Activated T-helper 1 cell treated with anti-CD3 and anti-CD28 coated beads, Interleukin-12 subunit alpha, Interleukin-12 subunit beta, Interleukin-2, Interleukin-4 antibody, amounts not matched to agents 30 ng/mL and 10 ng/mL and 1 ng/mL, durations not matched to agents 14 hours and 24 hours and 36 hours (primary cell): ENCODE results near the gene TMEM132C. TPM values are rescaled to one million over a fixed set of nuclear protein-coding genes. Genes with fewer than 3 reads are reported as not detected.

Experiments used
- DNase-seq: peaks from one replicate; pipeline ENCODE4 v3.0.0; 2021; ENCODE audit warnings: low spot score
- H3K27ac Mint-ChIP-seq: one replicate; pipeline ENCODE4 v1.8.0; 2021; ENCODE audit warnings: mild to moderate bottlenecking, mixed read lengths
- H3K27me3 Mint-ChIP-seq: one replicate; pipeline ENCODE4 v1.8.0; 2022; ENCODE audit warnings: mild to moderate bottlenecking, moderate library complexity, mixed read lengths; ENCODE audit not compliant: insufficient read depth
- H3K36me3 Mint-ChIP-seq: one replicate; pipeline ENCODE4 v1.8.0; 2021; ENCODE audit warnings: low read depth, mixed read lengths
- H3K4me1 Mint-ChIP-seq: one replicate; pipeline ENCODE4 v1.8.0; 2021; ENCODE audit warnings: low read depth, mixed read lengths
- H3K4me3 Mint-ChIP-seq: one replicate; pipeline ENCODE4 v1.8.0; 2021; ENCODE audit warnings: mild to moderate bottlenecking, moderate library complexity, mixed read lengths
- H3K9me3 Mint-ChIP-seq: one replicate; pipeline ENCODE4 v1.8.0; 2021; ENCODE audit warnings: mixed read lengths
- intact Hi-C: fragments of 100-400 bp; cut with micrococcal nuclease; formaldehyde crosslinking; loops from one replicate; pipeline ENCODE4 v1.15.1; 2024
- total RNA-seq: library from RNA; stranded (reverse); gene quantifications from 2 replicates; pipeline ENCODE4 v1.2.3, GENCODE V29; 2022

The TMEM132C gene
- total RNA-seq, 1 donor from 2014 or later: not detected

DNA sequence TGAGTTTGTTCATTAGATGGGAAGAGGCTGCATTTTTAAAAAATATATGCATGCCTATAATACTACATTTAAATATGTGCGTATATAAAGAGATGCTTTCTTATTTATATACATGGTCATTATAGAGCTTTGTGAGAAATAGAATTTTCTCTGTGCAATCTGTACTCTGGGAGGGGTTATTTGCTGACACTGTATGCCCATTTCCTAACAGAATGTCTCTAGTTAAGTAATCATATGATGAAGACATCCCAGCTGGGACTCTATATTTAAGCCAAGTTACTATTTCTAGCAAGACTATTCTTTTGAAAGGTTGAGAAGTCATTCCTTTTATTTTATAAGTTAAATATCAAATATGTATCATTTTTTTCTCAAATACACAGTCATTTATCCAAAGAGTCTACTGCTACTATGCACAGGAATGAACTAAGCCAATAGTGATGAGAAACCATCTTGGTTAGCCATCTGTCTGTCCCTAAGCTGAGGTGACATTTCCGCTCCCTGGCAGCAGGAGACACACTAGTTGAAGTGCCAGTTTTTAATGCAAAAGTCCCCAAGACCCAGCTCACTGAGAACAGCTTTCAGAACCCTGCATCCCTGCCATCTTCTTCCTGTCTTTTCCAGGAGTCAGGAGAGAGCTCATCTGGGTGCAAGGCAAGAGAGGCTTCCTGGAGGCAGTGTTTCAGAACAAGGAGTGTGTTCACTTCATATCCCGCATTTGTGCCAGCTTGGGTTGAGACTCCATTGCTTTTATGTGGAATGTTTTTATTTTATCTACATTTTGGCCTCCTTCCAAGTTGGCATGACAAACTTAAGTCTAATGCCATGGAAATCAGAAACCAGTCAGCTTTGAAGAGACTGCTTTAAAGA, 69.5 kb downstream of the TMEM132C start:
- intact Hi-C loops: no loop called here
- Mint-ChIP-seq H3K9me3 (peaks cover 6% of the 10 kb centered on the region), H3K27me3 (no peaks in the 10 kb centered on the region), H3K36me3 (no peaks in the 10 kb centered on the region), H3K4me3 (no peak overlapping the region), H3K27ac (no peak overlapping the region), H3K4me1 (no peaks in the 10 kb centered on the region)
- DNase-seq: no peak

DNA sequence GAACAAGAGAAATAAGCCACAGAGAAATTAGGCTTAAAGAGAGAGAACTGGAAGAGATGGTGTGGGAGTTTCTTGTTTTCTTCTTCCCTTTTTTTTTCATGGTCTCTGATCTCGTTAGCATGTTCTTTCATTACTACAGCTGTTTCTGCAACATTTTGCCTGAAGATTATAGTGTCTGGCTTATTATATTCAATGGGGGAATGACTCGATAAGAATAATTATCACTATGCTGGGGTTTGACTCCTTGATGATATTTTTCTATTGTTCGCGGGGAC, 70.0 kb downstream of the TMEM132C start:
- H3K27ac Mint-ChIP-seq: no peak overlapping the region
- no peaks in the 10 kb centered on the region for H3K4me1 Mint-ChIP-seq
- no peaks in the 10 kb centered on the region for H3K36me3 Mint-ChIP-seq
- no peak for DNase-seq
- no peak overlapping the region for H3K4me3 Mint-ChIP-seq
- no peaks in the 10 kb centered on the region for H3K27me3 Mint-ChIP-seq
- peaks cover 6% of the 10 kb centered on the region for H3K9me3 Mint-ChIP-seq
- intact Hi-C loops: no loop called here

DNA sequence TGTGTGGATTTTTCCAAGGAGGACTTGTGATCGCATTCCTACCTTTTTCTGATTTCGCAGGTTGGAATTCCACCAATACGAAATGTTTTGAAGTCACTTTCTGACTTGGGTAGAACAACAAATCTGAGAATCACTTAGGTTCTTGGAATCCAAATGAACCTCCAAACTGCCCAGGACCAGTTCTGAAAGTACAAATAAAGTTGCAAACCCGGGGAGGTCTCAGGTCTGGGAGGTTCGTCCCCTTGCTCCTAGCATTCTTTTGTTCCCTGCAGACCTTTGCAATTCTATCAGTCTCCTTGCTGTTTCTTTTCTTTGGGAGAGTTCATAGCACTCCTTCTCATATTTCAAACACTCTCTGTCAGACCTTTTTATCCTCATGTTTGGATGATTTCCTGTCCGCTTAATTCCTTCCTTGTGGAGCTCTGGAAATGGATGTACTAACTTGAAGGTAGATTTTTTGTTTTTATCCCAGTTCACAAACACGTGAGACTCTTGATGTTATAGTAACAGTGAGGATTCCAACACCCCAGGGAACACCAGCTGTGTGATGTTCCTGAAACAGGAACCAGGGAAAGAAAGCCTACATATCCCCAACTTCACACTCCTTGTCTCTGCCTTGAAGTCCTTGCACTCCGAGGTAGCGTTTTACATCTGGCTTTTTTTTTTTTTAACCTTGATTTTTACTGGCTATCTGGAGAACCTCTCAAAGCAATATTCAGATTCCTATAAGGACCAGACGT, 70.6 kb downstream of the TMEM132C start:
- Mint-ChIP-seq H3K4me3 (no peak overlapping the region), H3K4me1 (no peaks in the 10 kb centered on the region), H3K27ac (no peak overlapping the region), H3K36me3 (no peaks in the 10 kb centered on the region), H3K9me3 (peaks cover 6% of the 10 kb centered on the region), H3K27me3 (no peaks in the 10 kb centered on the region)
- intact Hi-C loops: no loop called here
- no peak for DNase-seq

GRCh38 chr12:128338386-128339125, 71.6 kb downstream of the TMEM132C start:
- DNase-seq: no peak
- Mint-ChIP-seq H3K4me3 (no peak overlapping the region), H3K27ac (no peak overlapping the region), H3K27me3 (no peaks in the 10 kb centered on the region), H3K36me3 (no peaks in the 10 kb centered on the region), H3K9me3 (peaks cover 6% of the 10 kb centered on the region), H3K4me1 (no peaks in the 10 kb centered on the region)
- intact Hi-C loops: no loop called here

DNA sequence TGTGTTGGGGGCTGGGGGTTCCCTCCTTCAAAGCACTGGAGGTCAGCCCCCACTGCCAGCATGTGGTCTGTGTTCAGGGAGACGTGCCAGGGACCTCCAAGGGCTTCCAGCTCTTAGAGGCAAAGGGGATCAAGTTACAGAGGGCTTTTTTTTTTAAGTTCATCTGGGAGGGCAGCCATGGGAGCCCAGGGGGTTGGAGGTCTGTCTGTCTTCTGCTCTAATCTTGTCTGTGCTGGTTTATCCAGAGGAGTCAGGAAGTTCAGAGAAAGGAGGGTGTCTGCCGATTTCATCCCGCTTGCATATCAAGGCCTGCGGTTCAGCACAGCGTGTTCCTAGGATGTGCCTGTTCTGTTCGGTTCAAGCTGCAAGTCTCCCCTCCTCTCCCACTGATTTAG, 72.2 kb downstream of the TMEM132C start:
- no peak overlapping the region for H3K4me3 Mint-ChIP-seq

DNA sequence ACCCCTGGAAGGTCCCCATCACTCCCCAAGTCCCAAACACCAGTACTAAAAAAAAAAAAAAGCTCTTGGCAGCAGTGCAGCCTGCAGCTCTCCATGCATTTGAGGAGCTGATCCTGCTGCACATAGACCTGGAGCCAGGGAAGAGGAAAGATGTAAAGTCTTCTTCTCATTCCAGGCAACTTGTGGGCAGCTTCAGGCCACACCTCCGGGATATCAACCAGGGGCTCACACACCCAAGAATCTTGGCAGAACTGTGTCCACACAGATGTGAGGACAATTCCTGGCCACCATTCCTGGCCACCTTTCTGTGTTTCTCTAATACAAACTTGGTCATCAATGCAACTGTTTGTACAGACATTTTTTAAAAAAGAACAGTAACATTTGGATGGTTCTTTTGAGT, 72.7 kb downstream of the TMEM132C start:
- Mint-ChIP-seq H3K36me3 (no peaks in the 10 kb centered on the region), H3K27ac (no peak overlapping the region), H3K9me3 (peaks cover 6% of the 10 kb centered on the region), H3K4me1 (no peaks in the 10 kb centered on the region), H3K27me3 (no peaks in the 10 kb centered on the region), H3K4me3 (no peak overlapping the region)
- intact Hi-C loops: no loop called here
- DNase-seq: no peak

More for the DNA sequence above, 72.2 kb downstream of the TMEM132C start:
- peaks cover 6% of the 10 kb centered on the region for H3K9me3 Mint-ChIP-seq
- intact Hi-C loops: no loop called here
- no peak overlapping the region for H3K27ac Mint-ChIP-seq
- H3K4me1 Mint-ChIP-seq: no peaks in the 10 kb centered on the region
- H3K27me3 Mint-ChIP-seq: no peaks in the 10 kb centered on the region
- no peak for DNase-seq
- no peaks in the 10 kb centered on the region for H3K36me3 Mint-ChIP-seq

DNA sequence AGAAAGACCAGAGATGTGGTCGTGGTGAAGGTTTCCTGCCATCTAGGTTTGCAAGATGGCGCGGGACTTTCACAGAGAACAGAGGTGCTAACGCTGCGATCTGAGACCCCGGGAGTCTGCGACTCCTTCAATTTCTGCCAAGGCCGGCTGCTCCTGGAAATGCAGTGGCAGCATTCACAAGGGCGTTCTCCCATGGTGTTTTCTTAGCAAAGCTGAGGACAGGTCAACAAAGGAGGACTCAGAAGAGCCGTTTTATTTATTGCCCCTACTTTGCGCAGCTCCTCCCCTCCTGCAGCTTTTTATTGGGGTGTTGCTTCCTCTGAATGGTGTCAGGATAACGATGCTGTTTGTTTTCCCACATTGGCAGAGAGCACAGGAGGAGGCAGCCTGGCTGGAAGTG, 86.3 kb downstream of the TMEM132C start:
- intact Hi-C loops: no loop called here
- DNase-seq: no peak
- no peaks in the 10 kb centered on the region for H3K4me1 Mint-ChIP-seq

GRCh38 chr12:128356547-128356946, 89.6 kb downstream of the TMEM132C start:
- no peak for DNase-seq
- Mint-ChIP-seq H3K36me3 (no peaks in the 10 kb centered on the region), H3K27ac (no peak overlapping the region), H3K4me1 (no peaks in the 10 kb centered on the region), H3K9me3 (peaks cover 27% of the 10 kb centered on the region), H3K27me3 (no peaks in the 10 kb centered on the region), H3K4me3 (no peak overlapping the region)
- intact Hi-C loops: no loop called here

More for the DNA sequence above, 86.3 kb downstream of the TMEM132C start:
- no peaks in the 10 kb centered on the region for H3K27me3 Mint-ChIP-seq
- H3K36me3 Mint-ChIP-seq: no peaks in the 10 kb centered on the region
- H3K4me3 Mint-ChIP-seq: no peak overlapping the region
- H3K27ac Mint-ChIP-seq: no peak overlapping the region
- H3K9me3 Mint-ChIP-seq: peaks cover 45% of the 10 kb centered on the region

- Mint-ChIP-seq H3K4me3 (no peak overlapping the region), H3K27me3 (peaks cover 5% of the 10 kb centered on the region), H3K36me3 (no peaks in the 10 kb centered on the region), H3K27ac (no peak overlapping the region), H3K4me1 (no peaks in the 10 kb centered on the region), H3K9me3 (peaks cover 3% of the 10 kb centered on the region)
- DNase-seq: no peak
- intact Hi-C loops: no loop called here
Measured at GRCh38 chr12:128361400-128361995, 94.5 kb downstream of the TMEM132C start.

DNA sequence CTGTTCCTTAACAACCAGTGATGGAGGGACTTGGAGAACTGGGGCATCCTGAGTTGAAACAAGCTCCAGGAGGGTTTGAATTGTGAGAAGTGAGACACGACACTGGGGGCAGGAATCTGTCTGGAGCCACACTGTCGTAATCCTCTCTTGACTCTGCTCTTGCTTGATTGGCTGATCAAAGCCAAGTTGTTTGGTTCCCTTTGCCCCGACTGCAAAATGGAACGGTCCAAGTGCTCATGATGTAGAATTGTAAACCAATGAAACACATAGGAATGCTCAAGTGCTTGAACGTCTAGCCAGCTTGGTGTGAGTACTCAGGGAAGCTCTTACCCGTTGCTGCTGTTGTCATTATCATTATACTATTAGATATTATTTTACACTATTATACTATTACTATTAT, 98.1 kb downstream of the TMEM132C start:
- intact Hi-C loops: no loop called here
- H3K4me1 Mint-ChIP-seq: no peaks in the 10 kb centered on the region
- H3K36me3 Mint-ChIP-seq: no peaks in the 10 kb centered on the region
- no peak overlapping the region for H3K4me3 Mint-ChIP-seq
- H3K27ac Mint-ChIP-seq: no peak overlapping the region
- no peak for DNase-seq
- peaks cover 9% of the 10 kb centered on the region for H3K27me3 Mint-ChIP-seq
- peaks cover 3% of the 10 kb centered on the region for H3K9me3 Mint-ChIP-seq

GRCh38 chr12:128365651-128366231, 98.8 kb downstream of the TMEM132C start:
- intact Hi-C loops: no loop called here
- Mint-ChIP-seq H3K36me3 (no peaks in the 10 kb centered on the region), H3K4me3 (no peak overlapping the region), H3K27ac (no peak overlapping the region), H3K27me3 (peaks cover 9% of the 10 kb centered on the region), H3K9me3 (peaks cover 3% of the 10 kb centered on the region), H3K4me1 (no peaks in the 10 kb centered on the region)
- no peak for DNase-seq

- peaks cover 6% of the 10 kb centered on the region for H3K9me3 Mint-ChIP-seq
- H3K4me3 Mint-ChIP-seq: no peak overlapping the region
- DNase-seq: no peak
- H3K4me1 Mint-ChIP-seq: no peaks in the 10 kb centered on the region
- intact Hi-C loops: no loop called here
- no peaks in the 10 kb centered on the region for H3K36me3 Mint-ChIP-seq
- no peak overlapping the region for H3K27ac Mint-ChIP-seq
- H3K27me3 Mint-ChIP-seq: peaks cover 9% of the 10 kb centered on the region
Measured at GRCh38 chr12:128367961-128368360, 101.0 kb downstream of the TMEM132C start.
